Body of pancreas (tissue), 4 donors: ENCODE measurements around the gene SLBP. TPM values are rescaled to one million over a fixed set of nuclear protein-coding genes. Genes with fewer than 3 reads are reported as not detected.

Source experiments
- ATAC-seq: fragments of 150-250 bp; one replicate; pipeline ENCODE4 v1.9.1; 2016
- DNase-seq, 4 donors: peaks; one replicate each; pipeline ENCODE4 v3.0.0-alpha.2; 2019
- H3K27ac ChIP-seq, 4 donors: fragments of 200-600 bp; sonication (generic); 1 replicate in 3 of 4; 2 replicates in 1 of 4; pipeline versions ENCODE4 v1.5.1 to v1.6.1; 2016 to 2019; ENCODE audit warnings: mild to moderate bottlenecking in 1 of 4, mixed read lengths in 1 of 4, moderate library complexity in 1 of 4
- H3K27me3 ChIP-seq, 2 donors: fragments of 200-600 bp; sonication (generic); one replicate each; pipeline ENCODE4 v1.6.0; 2016; ENCODE audit warnings: mild to moderate bottlenecking in 1 of 2
- H3K36me3 ChIP-seq, 2 donors: fragments of 200-600 bp; sonication (generic); replicated peaks in 1 of 2; 2 replicates each; pipeline ENCODE4 v1.5.1; 2016; ENCODE audit warnings: low read depth in 2 of 2; ENCODE audit not compliant: insufficient read depth in 1 of 2
- H3K4me1 ChIP-seq: fragments of 200-600 bp; sonication (generic); one replicate; pipeline ENCODE4 v1.6.0; 2016
- H3K4me3 ChIP-seq, 2 donors: fragments of 200-600 bp; sonication (generic); 1 replicate in 1 of 2; 2 replicates in 1 of 2; pipeline ENCODE4 v1.5.1; 2016 to 2019
- H3K9me3 ChIP-seq, 3 donors: fragments of 200-600 bp; sonication (generic); 1 replicate in 2 of 3; 2 replicates in 1 of 3; pipeline ENCODE4 v1.5.1; 2016
- CTCF ChIP-seq, 7 experiments: fragments of 450-650 bp in 4 of 7; fragments of 200-600 bp in 3 of 7; sonication (generic) in 3 of 7; IDR thresholded peaks; one replicate each; pipeline ENCODE4 v1.5.1; 2016 to 2019; ENCODE audit warnings: antibody characterized with exemption in 7 of 7
- POLR2A ChIP-seq, 3 donors: fragments of 450-650 bp; IDR thresholded peaks; one replicate each; pipeline ENCODE4 v1.6.1; 2016; ENCODE audit warnings: antibody characterized with exemption in 3 of 3, mild to moderate bottlenecking in 2 of 3
- WGBS, 2 donors: methylation state at CpG; one replicate each; pipeline ENCODE4 v1.1.5; 2017; 5-methylcytosine and 5-hydroxymethylcytosine counted together
- intact Hi-C: fragments of 100-400 bp; cut with DNase I; formaldehyde crosslinking; loops from one replicate; pipeline ENCODE4 v1.15.1; 2023
- total RNA-seq, 2 donors: library from RNA; depleted of rRNA; stranded (reverse); fragments of >200 nt; gene quantifications; one replicate each; pipeline ENCODE4 v1.1.0, GENCODE V29; 2016

The SLBP gene
- total RNA-seq, 2 donors from 2014 or later: 23.7 to 26.2 TPM

GRCh38 chr4:1652088-1652487 lies 60.0 kb downstream of the SLBP start:
- 90 to 97% methylated on average over 13 of the region's 13 CpGs for WGBS, 2 donors
- intact Hi-C loops: no loop called here

GRCh38 chr4:1651609-1652008 lies 60.5 kb downstream of the SLBP start:
- no peaks in the 10 kb centered on the region for H3K36me3 ChIP-seq
- WGBS, 2 donors: 93 to 94% methylated on average over 12 to 13 of the region's 13 CpGs
- no peaks in the 10 kb centered on the region for H3K9me3 ChIP-seq
- TF ChIP-seq CTCF (IDR thresholded peaks at IDR 0.05): no peak
- TF ChIP-seq POLR2A (IDR thresholded peaks at IDR 0.05): no peak
- H3K27ac ChIP-seq: no peak overlapping the region
- intact Hi-C loops: no loop called here
- DNase-seq (no peak), ATAC-seq (no peak)
- H3K27me3 ChIP-seq: no peaks in the 10 kb centered on the region
- no peak overlapping the region for H3K4me3 ChIP-seq
- no peaks in the 10 kb centered on the region for H3K4me1 ChIP-seq

More at GRCh38 chr4:1652088-1652487, 60.0 kb downstream of the SLBP start:
- H3K27ac ChIP-seq: no peak overlapping the region
- no peaks in the 10 kb centered on the region for H3K9me3 ChIP-seq
- ATAC-seq (no peak), DNase-seq (no peak)
- H3K27me3 ChIP-seq: no peaks in the 10 kb centered on the region
- no peak for TF ChIP-seq CTCF (IDR thresholded peaks at IDR 0.05)
- TF ChIP-seq POLR2A (IDR thresholded peaks at IDR 0.05): no peak
- H3K36me3 ChIP-seq: no peaks in the 10 kb centered on the region
- no peaks in the 10 kb centered on the region for H3K4me1 ChIP-seq
- H3K4me3 ChIP-seq: no peak overlapping the region

- ATAC-seq (no peak), DNase-seq (no peak)
- TF ChIP-seq CTCF (IDR thresholded peaks at IDR 0.05) (no peak), POLR2A (IDR thresholded peaks at IDR 0.05) (no peak)
- intact Hi-C loops: no loop called here
- Histone ChIP-seq H3K4me1 (no peaks in the 10 kb centered on the region), H3K27me3 (no peaks in the 10 kb centered on the region), H3K4me3 (no peak overlapping the region), H3K9me3 (no peaks in the 10 kb centered on the region), H3K27ac (no peak overlapping the region), H3K36me3 (no peaks in the 10 kb centered on the region)
- 84 to 88% methylated on average over 3 of the region's 3 CpGs for WGBS, 2 donors
Measured at GRCh38 chr4:1648962-1649361, 63.2 kb downstream of the SLBP start.

GRCh38 chr4:1647432-1647831 lies 64.7 kb downstream of the SLBP start:
- Histone ChIP-seq H3K9me3 (no peaks in the 10 kb centered on the region), H3K4me3 (no peak overlapping the region), H3K36me3 (no peaks in the 10 kb centered on the region), H3K27me3 (no peaks in the 10 kb centered on the region), H3K27ac (no peak overlapping the region), H3K4me1 (no peaks in the 10 kb centered on the region)
- DNase-seq: no peak
- ATAC-seq: no peak
- 83 to 85% methylated on average over 16 to 18 of the region's 19 CpGs for WGBS, 2 donors
- TF ChIP-seq CTCF (IDR thresholded peaks at IDR 0.05): no peak
- TF ChIP-seq POLR2A (IDR thresholded peaks at IDR 0.05): no peak
- intact Hi-C loops: no loop called here

GRCh38 chr4:1646690-1647089 lies 65.4 kb downstream of the SLBP start:
- Histone ChIP-seq H3K9me3 (no peaks in the 10 kb centered on the region), H3K27me3 (no peaks in the 10 kb centered on the region), H3K27ac (no peak overlapping the region), H3K36me3 (no peaks in the 10 kb centered on the region), H3K4me3 (no peak overlapping the region), H3K4me1 (no peaks in the 10 kb centered on the region)
- ATAC-seq (no peak), DNase-seq (no peak)
- WGBS, 2 donors: 89 to 91% methylated on average over 6 to 7 of the region's 7 CpGs
- no peak for TF ChIP-seq CTCF (IDR thresholded peaks at IDR 0.05)
- no peak for TF ChIP-seq POLR2A (IDR thresholded peaks at IDR 0.05)
- intact Hi-C loops: no loop called here
